Smooth muscle cell (in vitro differentiated cells): Measurements from ENCODE around the gene ZNF513. TPM values are rescaled to one million over a fixed set of nuclear protein-coding genes. Genes with fewer than 3 reads are reported as not detected.
A peak's percentile ranks its signal among the peaks of the same experiment; 100 is the strongest.
"Not testable (repeated sequence)": the region's sequence is repeated elsewhere in the genome, so short reads cannot be mapped to it uniquely, and the experiment has no call there.

ENCODE experiments used
- DNase-seq: peaks from one replicate; lab custom pipeline; 2025; ENCODE audit not compliant: unreplicated experiment; lab: John Stamatoyannopoulos, UW
- H2AFZ ChIP-seq: fragments of 200-600 bp; sonication (generic); 2 replicates; pipeline ENCODE4 v1.6.0; 2016; ENCODE audit warnings: antibody characterized with exemption, low read depth, mild to moderate bottlenecking
- H3F3A ChIP-seq: fragments of 200-600 bp; sonication (generic); 2 replicates; pipeline ENCODE4 v1.6.0; 2017; ENCODE audit warnings: antibody characterized with exemption, low read depth
- H3K27ac ChIP-seq: fragments of 200-600 bp; sonication (generic); 2 replicates; pipeline ENCODE4 v1.5.1; 2016; ENCODE audit warnings: low read depth, mild to moderate bottlenecking
- H3K27me3 ChIP-seq: fragments of 200-600 bp; sonication (generic); 2 replicates; pipeline ENCODE4 v1.6.1; 2016; ENCODE audit warnings: low read depth, mild to moderate bottlenecking
- H3K36me3 ChIP-seq: fragments of 200-600 bp; sonication (generic); 2 replicates; pipeline ENCODE4 v1.5.1; 2016; ENCODE audit warnings: low read depth
- H3K4me1 ChIP-seq: fragments of 200-600 bp; sonication (generic); 2 replicates; pipeline ENCODE4 v1.5.1; 2016; ENCODE audit warnings: low read depth
- H3K4me2 ChIP-seq: fragments of 200-600 bp; sonication (generic); 2 replicates; pipeline ENCODE4 v1.6.0; 2016; ENCODE audit warnings: mild to moderate bottlenecking
- H3K4me3 ChIP-seq: fragments of 200-600 bp; sonication (generic); 2 replicates; pipeline ENCODE4 v1.5.1; 2016; ENCODE audit warnings: mild to moderate bottlenecking
- H3K79me2 ChIP-seq: fragments of 200-600 bp; sonication (generic); 2 replicates; pipeline ENCODE4 v1.6.0; 2016; ENCODE audit warnings: low read depth, mild to moderate bottlenecking
- H3K9ac ChIP-seq: fragments of 200-600 bp; sonication (generic); 2 replicates; pipeline ENCODE4 v1.6.0; 2016; ENCODE audit warnings: low read depth
- H3K9me3 ChIP-seq: fragments of 200-600 bp; sonication (generic); replicated peaks from 2 replicates; pipeline ENCODE4 v1.5.1; 2016; ENCODE audit warnings: low read depth
- H4K20me1 ChIP-seq: fragments of 200-600 bp; sonication (generic); 2 replicates; pipeline ENCODE4 v1.6.0; 2016; ENCODE audit warnings: low read depth
- CTCF ChIP-seq: fragments of 200-600 bp; sonication (generic); IDR thresholded peaks from 2 replicates; pipeline ENCODE4 v1.5.1; 2017; ENCODE audit warnings: borderline replicate concordance, mild to moderate bottlenecking, antibody characterized with exemption; ENCODE audit not compliant: insufficient read depth, poor library complexity, severe bottlenecking
- WGBS: methylation state at CpG from one replicate; pipeline ENCODE4 v1.1.7; 2016; ENCODE audit warnings: low lambda C conversion rate; 5-methylcytosine and 5-hydroxymethylcytosine counted together
- polyA plus RNA-seq: library from polyadenylated mRNA; unstranded; fragments of >200 nt; fragmentation: Nextera tagmentation; extraction: Ambion mirVana; gene quantifications from 2 replicates; pipeline ENCODE4 v1.2.1, GENCODE V29; 2016
- total RNA-seq: library from RNA; depleted of rRNA; stranded (reverse); fragments of >200 nt; gene quantifications from 2 replicates; pipeline ENCODE4 v1.2.3, GENCODE V29; 2014

ZNF513 gene
- total and polyA plus RNA-seq, 2 experiments from 2014 or later: 7.6 to 21.3 TPM

- H2AFZ ChIP-seq: peak overlapping the region; percentile 96
Observed at GRCh38 chr2:27427863-27428212, 47.3 kb upstream of the ZNF513 start.

GRCh38 chr2:27425039-27425438 is 44.5 kb upstream of the ZNF513 start:
- not testable (repeated sequence) for DNase-seq, H3K79me2 ChIP-seq, H3K4me2 ChIP-seq, H3K9me3 ChIP-seq, H3K27me3 ChIP-seq, H3K9ac ChIP-seq, H3F3A ChIP-seq, H2AFZ ChIP-seq, H3K36me3 ChIP-seq, H3K27ac ChIP-seq, H3K4me3 ChIP-seq
- WGBS: 95% methylated on average over 10 of the region's 10 CpGs
- Histone ChIP-seq H4K20me1 (peaks cover 10% of the 10 kb centered on the region), H3K4me1 (peaks cover 12% of the 10 kb centered on the region)

More at GRCh38 chr2:27427863-27428212, 47.3 kb upstream of the ZNF513 start:
- no peak for DNase-seq
- TF ChIP-seq CTCF: no peak
- peak overlapping the region; percentile 92 for H3K4me2 ChIP-seq
- H4K20me1 ChIP-seq: peaks cover 38% of the 10 kb centered on the region
- peak overlapping the region; percentile 94 for H3K9ac ChIP-seq
- peaks cover 32% of the 10 kb centered on the region for H3K79me2 ChIP-seq
- peaks cover 8% of the 10 kb centered on the region for H3F3A ChIP-seq
- H3K9me3 ChIP-seq: no peaks in the 10 kb centered on the region
- no peaks in the 10 kb centered on the region for H3K36me3 ChIP-seq
- WGBS: 18% methylated on average over 7 of the region's 7 CpGs
- peak overlapping the region; percentile 92 for H3K4me3 ChIP-seq
- H3K27me3 ChIP-seq: no peaks in the 10 kb centered on the region
- H3K27ac ChIP-seq: peak overlapping the region; percentile 92
- peaks cover 21% of the 10 kb centered on the region for H3K4me1 ChIP-seq

- TF ChIP-seq CTCF: no peak
- no peak overlapping the region for H3K27ac ChIP-seq
- H4K20me1 ChIP-seq: no peaks in the 10 kb centered on the region
- 92% methylated on average over 3 of the region's 3 CpGs for WGBS
- H3K4me1 ChIP-seq: peaks cover 7% of the 10 kb centered on the region
- H3K79me2 ChIP-seq: no peaks in the 10 kb centered on the region
- no peak overlapping the region for H2AFZ ChIP-seq
- no peaks in the 10 kb centered on the region for H3F3A ChIP-seq
- no peak overlapping the region for H3K4me3 ChIP-seq
- H3K9ac ChIP-seq: no peak overlapping the region
- no peaks in the 10 kb centered on the region for H3K27me3 ChIP-seq
- H3K36me3 ChIP-seq: no peaks in the 10 kb centered on the region
- H3K4me2 ChIP-seq: no peak overlapping the region
- DNase-seq: no peak
- no peaks in the 10 kb centered on the region for H3K9me3 ChIP-seq
Observed at GRCh38 chr2:27422958-27423357, 42.4 kb upstream of the ZNF513 start.

GRCh38 chr2:27421660-27422250 is 41.2 kb upstream of the ZNF513 start:
- H3K4me2 ChIP-seq: no peak overlapping the region
- no peaks in the 10 kb centered on the region for H3K36me3 ChIP-seq
- DNase-seq: no peak
- H3K27ac ChIP-seq: no peak overlapping the region
- no peaks in the 10 kb centered on the region for H3K27me3 ChIP-seq
- no peak overlapping the region for H3K4me3 ChIP-seq
- no peaks in the 10 kb centered on the region for H4K20me1 ChIP-seq
- no peaks in the 10 kb centered on the region for H3K9me3 ChIP-seq
- H2AFZ ChIP-seq: no peak overlapping the region
- no peaks in the 10 kb centered on the region for H3K79me2 ChIP-seq
- 85% methylated on average over 4 of the region's 4 CpGs for WGBS
- TF ChIP-seq CTCF: no peak
- H3K9ac ChIP-seq: no peak overlapping the region
- H3K4me1 ChIP-seq: no peaks in the 10 kb centered on the region
- H3F3A ChIP-seq: no peaks in the 10 kb centered on the region
